NCI-H1105 treated with DMSO at 0.1 percent for 48 hours (cell line): Measurements from ENCODE around the gene LEKR1.

Experiments used
- DNase-seq: peaks from one replicate; lab custom pipeline; 2025; lab: John Stamatoyannopoulos, UW

The LEKR1 gene

DNA sequence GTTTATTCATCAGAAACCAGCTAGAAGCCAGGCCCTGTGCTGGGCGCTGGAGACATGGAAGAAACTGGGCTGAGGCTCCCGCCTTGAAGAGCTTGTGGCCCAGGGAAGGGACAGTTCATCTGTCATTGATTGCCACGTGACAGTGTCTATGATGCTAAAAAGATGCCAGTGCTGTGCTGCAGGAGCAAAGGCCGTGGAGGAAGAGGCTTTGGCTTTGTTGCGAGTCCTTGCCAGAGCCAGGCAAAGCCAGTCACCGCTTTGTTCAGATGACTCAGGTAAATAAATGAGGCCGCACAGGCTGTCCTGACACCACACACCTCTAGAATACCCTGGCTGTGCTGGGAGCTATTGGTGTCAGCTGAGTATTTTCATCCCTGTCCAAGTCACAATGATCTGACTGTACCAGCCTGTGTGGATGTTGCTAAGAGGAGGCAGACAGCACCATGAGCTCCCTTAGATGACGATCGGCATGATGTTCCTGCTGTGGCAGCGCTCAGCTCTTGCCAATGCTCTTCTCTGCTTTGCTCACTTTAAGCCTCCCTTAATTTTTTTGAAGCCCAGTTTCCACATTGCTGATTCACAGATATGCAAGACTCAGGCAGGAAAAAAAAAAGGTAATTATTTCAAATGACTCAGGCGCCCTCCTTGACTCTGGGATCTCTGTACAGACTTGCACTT is 256.3 kb downstream of the LEKR1 start:
- DNase-seq: no peak

DNA sequence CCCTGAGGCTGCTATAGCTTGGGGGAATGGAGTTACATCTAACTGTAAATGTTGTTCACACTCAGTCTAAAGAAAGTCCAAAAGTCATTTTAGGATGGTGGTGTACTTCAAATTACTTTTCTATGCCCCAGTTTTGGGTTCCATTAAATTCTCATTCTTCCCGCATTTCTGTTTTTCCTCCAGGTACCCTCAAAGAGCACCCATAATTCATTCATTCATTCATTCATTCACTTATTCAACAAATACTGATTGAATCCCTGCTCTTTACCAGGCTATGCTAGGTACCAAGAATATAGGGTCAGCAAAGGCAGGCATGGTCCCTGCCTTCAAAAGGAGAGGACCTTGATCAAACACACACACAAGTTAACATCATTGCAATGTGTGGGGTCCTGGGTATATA is 257.7 kb downstream of the LEKR1 start:
- no peak for DNase-seq

DNA sequence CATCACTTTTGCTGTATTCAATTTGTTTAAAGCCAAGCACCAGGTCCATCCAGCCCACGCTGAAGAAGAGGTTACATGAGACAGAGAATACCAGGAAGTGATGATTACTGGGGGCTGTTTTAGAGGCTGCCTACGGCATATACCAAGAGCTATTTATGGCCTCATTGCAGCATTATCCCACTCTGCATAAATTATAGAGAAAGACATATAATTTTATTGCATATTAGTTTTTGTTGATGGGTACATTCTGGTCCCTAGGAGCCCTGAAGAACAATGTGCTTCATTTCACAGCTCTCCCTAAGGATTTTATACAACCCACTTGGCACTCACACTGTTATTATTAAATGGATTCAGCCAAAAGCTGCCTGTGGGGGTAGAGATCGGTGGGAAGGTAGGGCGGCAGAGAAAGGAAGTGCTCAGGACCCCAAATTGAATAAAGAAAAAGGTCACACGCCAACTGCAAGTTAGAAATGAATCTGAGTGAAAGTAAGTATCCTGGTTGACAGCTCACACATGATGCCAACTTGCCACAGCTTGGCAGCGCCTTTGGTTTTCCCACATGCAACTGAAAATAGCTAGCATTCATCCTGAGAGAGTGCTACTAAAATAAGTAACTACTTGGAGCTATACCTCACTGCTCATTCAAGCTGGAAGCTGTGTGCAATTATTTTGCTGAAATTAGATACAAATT is 260.1 kb downstream of the LEKR1 start:
- no peak for DNase-seq

DNA sequence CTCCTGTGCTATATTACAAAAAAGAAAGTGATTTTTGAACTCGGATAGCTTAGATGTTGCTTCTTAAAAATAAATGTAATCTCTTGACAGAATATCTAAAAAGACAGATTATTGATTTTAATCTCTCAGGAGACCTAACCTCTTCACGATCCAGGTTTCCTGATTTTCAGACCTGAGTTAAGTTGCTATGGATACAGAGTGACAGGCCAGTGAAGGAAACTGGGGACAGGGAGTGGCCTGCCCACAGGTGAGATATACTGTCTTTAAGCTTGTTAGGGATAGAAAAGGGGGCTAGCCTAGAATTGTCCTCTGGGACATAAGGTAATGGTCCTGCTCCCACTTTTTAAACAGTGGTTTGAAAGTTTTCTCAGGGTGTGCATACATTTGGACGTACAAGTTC is 260.6 kb downstream of the LEKR1 start:
- no peak for DNase-seq

DNA sequence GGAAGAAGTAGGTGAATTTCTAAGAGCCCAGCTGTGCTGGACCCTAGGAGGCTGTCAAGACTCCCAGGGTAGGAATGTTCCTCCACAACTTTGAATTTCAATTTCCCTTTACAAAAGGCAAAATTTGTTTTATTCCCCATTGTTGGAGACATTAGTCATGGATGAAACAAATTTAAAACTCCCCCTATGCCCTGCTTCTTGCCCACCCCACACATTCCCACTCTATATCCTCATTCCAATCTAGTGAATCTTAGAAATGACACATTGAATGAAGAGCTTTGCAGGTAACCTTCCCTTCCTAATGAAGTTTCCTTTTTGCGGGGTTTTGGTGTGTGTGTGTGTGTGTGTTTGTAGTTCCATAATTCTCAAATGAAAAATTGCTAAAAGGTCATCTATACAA is 261.2 kb downstream of the LEKR1 start:
- DNase-seq: no peak

DNA sequence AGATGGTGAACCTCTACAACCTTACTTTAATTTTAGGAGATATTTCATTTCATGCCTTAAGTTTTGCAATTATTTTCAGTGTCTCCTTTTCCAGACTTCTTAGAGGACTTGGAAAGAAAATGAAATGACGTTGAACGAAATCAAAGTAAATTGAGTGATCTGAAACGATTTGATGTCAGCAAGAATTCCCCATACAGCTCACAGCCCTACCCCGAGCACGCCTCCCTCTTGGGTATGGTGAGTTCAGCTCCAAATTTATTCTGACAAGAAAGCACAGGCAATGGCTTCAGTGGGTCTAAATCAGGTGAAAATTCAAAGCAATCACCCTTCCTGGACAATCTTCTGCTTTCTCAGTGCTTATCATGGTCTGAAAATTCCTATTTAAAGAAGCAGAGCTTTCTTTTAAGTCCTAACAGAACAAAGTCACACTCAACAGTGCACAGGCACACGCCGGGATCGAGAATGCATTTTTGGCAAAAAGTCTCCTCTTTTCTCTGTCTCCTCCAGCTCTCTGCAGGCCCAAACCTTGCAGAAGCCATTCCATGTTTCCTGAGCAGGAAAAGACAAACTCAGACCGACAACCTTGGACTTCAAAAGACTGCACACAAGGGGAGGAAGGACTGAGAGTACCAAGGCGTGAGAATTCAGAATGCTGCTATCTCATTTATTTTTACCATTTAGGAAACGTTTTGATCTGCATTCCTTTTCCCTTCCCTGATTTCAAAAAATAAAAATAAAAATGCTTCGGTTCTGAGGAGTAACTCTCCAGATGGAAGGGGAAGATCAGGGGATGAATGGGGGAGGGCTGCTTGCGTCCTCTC is 261.8 kb downstream of the LEKR1 start:
- DNase-seq: no peak

DNA sequence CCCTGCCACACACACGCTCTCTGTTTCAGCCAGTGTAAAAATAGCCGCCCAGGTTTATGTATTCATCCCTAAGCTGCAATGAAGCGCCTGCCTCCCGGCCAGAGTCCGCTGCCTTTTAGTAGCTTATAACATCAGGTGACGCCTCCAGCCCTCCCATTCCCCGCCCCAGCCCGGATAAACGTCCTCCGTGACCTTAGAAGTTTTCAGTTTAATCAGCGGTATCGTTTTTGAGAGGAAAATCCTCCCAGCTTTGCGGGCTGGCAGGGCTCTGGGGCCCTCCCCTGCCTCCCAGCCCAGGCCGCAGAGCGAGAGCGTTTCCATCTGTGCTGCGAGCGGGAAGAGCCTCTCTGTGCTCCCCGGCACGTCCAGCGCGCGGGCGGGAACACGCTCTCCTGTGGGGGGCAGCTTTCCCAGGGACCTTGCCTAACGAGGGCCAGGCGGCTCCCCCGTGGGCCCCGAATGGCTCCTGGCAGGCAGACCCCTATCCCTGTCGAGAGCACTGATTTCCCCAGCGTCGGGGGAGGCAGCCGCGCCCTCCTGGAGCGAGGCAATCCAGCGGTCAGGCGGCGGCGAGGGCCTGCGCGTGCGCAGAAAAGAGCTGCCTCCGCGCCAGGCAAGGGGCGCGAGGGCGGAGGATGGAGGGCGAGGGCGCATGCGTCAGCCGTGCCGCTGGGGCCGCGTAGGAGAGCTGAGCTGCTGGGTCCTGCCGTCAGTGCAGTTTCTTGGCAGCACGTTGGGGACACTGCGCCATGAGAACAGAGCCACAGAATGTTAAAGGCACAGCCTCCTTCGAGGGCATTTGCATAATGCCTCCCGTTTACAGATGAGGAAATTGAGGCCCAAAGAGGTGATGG is 262.7 kb downstream of the LEKR1 start:
- no peak for DNase-seq

DNA sequence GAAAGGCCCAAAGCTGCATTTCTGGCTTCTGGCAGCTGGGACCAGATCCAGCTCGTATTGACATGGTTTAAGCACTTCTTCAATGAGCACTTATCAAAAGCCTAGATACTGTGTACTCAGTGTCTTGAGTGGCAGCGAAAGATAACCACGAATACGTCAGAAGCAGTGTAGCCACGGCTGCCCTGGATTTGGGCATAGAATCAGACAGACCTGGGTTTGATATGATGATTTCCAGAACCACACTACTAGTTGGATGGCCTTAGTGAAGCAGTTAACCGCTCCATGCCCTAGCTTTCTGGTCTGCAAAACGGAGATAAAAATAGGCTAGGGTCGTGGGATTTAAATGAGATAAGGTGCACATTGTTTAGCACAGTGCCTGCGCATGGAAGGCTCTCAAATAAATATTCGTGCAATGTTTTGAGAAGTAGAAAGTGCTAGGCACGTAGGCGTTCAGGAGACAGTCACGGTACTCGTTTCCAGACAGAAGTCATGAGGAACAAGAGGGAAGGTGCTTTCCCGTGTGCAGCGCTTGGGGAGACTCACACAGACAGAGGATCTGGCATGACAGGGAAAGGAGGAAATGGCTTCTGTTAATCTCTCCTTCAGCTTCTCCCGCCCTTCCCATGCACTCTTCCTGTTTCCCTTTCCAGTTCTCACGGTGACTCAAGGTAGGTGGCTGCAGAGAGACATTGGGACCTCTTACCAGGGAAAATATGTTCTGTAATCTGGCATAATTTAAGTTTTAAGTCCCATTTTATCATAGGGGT is 263.5 kb downstream of the LEKR1 start:
- no peak for DNase-seq

DNA sequence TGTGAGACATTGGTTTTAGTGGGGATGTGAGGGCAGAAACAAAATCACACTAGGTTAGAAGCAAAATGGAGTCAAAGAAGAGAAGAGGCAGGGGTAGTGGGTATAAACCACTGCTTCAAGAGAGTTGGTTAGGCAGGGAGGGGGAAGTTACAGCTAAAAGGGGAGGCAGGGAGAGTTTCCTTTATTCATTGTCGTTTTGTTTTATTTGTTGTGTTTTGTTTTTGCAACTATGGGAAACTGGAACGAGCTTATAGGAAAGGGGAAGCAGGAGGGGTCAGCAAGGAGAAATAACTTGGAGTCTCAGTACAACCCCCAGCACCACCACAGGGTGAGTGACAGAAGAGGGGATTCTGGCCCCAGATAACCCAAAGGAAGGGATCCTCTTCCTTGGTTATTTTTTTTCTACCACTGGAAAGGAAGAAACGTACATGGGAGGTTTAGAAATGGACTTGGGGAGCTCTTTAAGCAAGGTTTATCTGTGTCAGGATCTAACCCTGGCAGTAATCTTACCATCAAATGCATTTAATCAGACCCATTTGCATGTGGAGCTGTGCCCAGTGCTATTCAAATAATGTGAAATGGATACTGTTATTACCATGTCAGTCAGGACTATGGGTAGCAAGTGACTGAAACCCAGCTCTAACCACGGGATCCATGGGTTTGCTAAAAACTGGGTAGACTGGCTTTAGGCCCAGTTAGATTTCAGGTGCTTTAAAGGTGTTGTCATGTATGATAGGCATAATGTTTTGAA is 265.1 kb downstream of the LEKR1 start:
- no peak for DNase-seq

DNA sequence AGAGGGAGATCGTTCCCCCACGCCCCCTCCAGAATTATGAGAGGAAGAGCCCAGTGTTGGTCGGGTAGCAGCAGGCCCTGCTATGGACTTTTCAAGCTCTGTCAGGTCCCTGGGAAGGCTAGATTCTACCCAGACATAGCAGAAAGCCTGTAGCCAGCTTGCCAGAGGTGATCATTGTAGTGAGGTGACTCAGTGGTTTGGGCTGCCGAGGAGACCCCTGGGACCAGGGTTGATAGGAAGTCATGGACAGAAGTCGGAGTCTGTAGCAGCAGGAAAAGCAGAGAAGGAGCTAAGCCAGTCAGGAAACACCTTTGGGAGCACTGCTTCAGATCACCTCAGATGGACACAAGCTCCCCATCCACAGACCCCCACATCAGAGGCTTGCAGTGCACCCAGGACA is 266.1 kb downstream of the LEKR1 start:
- DNase-seq: no peak

DNA sequence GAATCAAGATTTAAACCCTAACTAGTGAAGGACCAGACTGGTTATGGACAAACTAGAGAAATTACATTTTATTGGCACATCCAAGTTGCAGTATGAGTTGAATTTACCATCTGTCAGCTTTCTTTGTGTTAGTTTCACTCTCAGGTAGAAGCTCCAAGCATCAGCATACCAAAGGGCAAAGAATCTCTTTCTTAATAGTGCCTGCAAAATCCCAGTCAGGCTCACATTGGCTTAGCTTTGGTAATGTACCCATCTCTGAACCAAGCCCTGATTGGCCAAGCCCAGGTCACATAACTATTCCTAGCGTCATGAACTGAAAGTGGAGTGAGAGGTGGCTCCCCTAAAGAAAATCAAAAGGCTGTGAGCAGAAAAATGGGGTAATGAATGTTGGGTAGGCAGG is 266.9 kb downstream of the LEKR1 start:
- DNase-seq: no peak

DNA sequence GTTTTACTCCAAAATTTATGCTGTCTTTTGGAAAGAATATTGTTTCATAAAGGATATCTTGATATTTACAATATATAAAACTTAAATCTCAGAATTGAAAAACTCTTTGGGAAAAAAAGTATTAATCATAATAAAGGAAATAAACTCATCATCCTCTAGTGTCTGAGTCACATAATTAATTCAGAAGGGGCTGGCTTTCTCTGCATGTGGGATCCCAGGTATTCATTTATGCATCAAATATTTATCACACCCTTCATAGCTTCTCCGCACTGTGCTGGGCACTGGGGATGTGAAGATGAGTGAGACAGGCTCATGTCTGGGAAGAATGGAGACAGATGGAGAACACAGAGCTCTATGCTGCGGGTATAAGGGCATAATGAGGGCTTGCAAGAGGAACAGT is 268.1 kb downstream of the LEKR1 start:
- no peak for DNase-seq

DNA sequence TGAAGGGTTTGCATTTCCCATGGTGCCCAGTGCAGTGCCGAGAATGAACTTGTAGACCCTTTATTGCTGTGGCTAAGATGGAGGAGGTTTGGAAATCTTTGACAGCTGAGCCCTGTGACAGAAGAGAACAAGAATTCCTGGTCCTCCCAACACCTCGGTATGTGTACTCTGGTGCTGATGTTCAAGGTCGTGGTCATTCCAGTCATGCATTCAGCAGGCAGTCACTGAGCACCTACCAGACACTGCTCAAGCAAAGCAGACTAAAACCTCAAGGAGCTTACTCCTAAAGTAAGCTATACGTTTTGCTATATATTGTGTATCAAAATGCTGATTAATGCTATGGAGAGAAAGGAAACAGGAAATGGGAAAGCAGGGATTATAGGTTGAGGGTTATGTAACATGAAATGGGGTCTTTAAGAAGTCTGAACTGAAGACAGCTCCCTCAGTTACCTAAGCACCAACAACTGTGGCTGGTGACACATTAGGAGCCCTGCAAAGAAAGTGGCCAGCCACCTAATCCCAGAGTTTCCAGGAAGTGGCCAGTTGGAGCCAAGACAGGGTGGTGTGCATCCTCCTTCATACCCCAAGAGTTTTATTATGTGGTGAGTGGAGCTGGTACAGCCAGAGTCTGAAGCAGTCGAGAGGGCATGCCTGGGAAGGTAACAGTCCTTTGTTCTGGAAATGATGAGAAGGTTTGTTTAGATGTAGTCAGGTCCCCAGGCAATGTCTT is 268.8 kb downstream of the LEKR1 start:
- no peak for DNase-seq
